Cardiac septum (tissue), 1 donor: ENCODE data around the gene OR4X2. TPM values are rescaled to one million over a fixed set of nuclear protein-coding genes. Genes with fewer than 3 reads are reported as not detected.
"Not testable (repeated sequence)": the region's sequence is repeated elsewhere in the genome, so short reads cannot be mapped to it uniquely, and the experiment has no call there.

Experiments
- DNase-seq: peaks from one replicate; pipeline ENCODE4 v3.0.0-alpha.2; 2020; ENCODE audit warnings: low spot score
- intact Hi-C: fragments of 100-400 bp; cut with DNase I; formaldehyde crosslinking; loops from one replicate; pipeline ENCODE4 v1.14.0; 2022
- long read RNA-seq: library from polyadenylated mRNA; unstranded; transcript quantifications from one replicate; pipeline ENCODE4 v2.0.0, GENCODE V29; 2021
- total RNA-seq: library from RNA; stranded (reverse); fragmentation: NEBNext Ultra II Directional; extraction: Animal tissue kit (Norgen Biotek cat#: 25700); gene quantifications from one replicate; pipeline ENCODE4 v1.2.1, GENCODE V29; 2021
- donor health status: DM: no; HTN: no; CAD: no.

The OR4X2 gene
- total RNA-seq: not detected
- long read RNA-seq: 0 reads

DNA sequence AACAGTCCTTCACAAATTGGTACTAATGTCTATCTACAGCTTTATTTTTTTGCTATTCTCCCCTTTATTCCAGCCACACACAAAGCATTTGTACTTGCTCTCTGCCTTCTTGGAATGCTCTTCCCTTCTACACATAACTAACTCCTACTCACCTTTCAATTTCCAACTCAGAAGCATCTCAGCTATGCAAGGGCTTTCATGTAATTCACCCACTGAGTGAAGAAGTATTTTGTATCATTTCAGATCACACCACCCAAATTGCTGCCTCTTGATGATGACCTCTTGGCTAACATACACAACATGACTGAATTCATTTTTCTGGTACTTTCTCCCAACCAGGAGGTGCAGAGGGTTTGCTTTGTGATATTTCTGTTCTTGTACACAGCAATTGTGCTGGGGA, at the start of gene OR4X2:
TSS of gene OR4X2 (plus strand) at position 301 of the 400 bp plus-strand sequence. CDS start at position 301, 0 bp downstream.
- DNase-seq: no peak
- intact Hi-C loops: no loop called here

GRCh38 chr11:48207881-48208280, 37.0 kb upstream of the OR4X2 start:
- intact Hi-C loops: no loop called here
- no peak for DNase-seq

DNA sequence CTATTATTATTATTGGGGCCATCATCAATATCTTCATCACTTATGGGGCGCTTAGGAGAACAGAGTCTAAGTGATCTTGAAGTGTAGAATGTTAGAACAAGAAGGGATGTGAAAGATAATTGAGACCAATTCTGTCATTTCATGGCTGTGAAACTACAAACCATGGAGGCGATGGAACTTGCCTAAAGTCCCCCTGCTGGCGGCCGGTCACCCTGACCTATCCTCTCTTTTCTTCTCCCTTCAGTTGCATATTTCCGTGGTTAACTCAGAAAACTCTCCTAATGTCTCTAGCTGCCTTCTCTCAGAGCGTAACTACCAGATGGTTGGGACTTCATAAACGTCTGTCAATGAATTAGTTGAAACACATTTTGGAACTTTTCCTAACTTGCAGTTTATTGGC, 34.9 kb upstream of the OR4X2 start:
- intact Hi-C loops: no loop called here
- no peak for DNase-seq

- intact Hi-C loops: no loop called here
- DNase-seq: no peak
Measured at GRCh38 chr11:48216510-48216909, 28.4 kb upstream of the OR4X2 start, which contains the start of gene OR4B1. TSS of gene OR4B1 (plus strand) at chr11:48216810. CDS start at chr11:48216810, 0 bp downstream.

DNA sequence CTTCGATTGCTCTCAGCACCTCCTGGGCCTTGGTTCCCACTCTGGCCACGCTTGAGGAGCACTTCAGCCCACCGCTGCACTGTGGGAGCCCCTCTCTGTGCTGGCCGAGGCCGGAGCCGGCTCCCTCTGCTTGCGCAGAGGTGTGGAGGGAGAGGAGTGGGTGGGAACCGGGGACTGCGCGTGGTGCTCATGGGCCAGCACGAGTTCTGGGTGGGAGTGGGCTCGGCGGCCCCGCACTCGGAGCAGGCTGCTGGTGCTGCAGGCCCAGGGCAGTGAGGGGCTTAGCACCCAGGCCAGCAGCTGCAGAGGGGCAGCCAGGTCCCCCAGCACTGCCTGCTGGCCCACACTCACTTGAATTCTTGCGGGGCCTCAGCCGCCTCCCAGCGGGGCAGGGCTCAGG, 16.1 kb upstream of the OR4X2 start:
- no peak for DNase-seq
- intact Hi-C loops: no loop called here

- intact Hi-C loops, DNase-seq: not testable (repeated sequence)
Measured at GRCh38 chr11:48230057-48230456, 14.8 kb upstream of the OR4X2 start.

DNA sequence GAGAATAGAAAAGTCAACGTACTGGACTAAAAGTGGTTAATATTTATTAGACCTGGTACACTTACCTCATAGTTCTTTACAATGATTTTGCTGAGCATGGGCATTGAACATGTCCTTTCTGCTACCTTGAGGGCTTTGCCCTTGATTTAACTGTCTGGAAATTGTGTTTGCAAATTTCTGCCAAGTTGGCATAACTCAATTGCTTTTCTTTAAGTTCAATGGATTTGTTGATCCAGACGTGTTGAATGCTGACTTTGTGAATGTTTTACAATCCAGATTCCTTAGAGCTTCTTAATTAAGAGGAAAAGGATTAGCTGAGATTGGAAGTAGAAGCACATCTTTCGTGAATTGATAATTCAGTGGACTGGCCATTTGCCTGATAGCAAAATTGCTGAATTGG, 7.2 kb upstream of the OR4X2 start:
- intact Hi-C loops: no loop called here
- no peak for DNase-seq

DNA sequence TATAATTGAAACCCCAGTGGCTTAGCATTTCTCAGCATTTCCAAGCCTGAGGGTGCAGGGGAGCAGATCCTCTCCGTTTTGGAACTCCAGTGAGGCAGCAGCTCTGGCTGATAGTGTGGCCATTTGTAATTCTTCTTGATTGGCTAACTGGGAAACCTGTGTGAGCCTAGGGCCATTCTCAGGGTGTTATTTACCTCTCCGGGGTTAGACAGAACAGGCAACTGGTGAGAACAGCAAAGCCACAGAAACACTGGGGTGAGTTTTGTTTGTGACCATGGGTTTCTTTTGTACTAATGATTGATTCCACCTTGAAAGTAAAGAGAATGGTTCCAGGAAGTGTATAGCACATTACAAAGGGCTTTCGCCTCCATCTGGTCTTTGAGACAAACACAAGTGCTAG, 2.4 kb upstream of the OR4X2 start:
- intact Hi-C loops: no loop called here
- no peak for DNase-seq

DNA sequence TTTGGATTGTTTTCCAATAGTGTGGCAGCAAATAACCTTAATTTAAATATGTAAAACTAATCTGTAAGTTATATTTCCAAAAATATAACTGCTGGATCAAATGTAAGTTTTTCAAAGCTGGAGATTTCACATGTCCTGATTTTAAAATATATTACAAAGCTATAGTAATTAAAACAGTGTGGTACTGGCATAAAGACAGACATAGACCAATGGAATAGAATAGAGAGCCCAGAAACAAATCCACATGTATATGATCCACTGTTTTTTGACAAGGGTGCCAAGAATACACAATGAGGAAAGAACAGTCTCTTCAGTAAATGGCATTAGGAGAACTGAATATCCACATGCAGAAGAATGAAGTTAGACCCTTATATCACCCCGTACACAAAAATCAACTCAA, 4.0 kb downstream of the OR4X2 start:
- intact Hi-C loops: no loop called here
- DNase-seq: no peak

DNA sequence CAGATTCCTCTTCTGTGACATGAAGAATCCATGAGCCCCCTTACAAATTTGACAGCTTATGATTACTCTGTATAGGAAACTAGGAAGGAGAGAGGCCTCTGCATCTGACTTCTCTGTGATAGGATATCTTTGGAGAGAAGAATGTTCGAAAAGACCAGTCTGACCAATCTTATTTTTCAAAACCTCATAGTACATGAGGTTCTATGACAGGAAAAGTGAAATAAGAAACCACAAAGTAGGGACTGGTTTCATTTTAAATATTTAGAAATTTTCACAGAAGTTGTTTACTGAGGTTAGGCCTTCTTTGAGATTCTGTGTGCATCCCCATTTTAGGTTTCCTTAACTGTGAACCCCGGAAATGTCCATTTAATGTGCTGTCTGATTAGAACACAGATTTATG, 16.7 kb downstream of the OR4X2 start:
- intact Hi-C loops: no loop called here
- no peak for DNase-seq

DNA sequence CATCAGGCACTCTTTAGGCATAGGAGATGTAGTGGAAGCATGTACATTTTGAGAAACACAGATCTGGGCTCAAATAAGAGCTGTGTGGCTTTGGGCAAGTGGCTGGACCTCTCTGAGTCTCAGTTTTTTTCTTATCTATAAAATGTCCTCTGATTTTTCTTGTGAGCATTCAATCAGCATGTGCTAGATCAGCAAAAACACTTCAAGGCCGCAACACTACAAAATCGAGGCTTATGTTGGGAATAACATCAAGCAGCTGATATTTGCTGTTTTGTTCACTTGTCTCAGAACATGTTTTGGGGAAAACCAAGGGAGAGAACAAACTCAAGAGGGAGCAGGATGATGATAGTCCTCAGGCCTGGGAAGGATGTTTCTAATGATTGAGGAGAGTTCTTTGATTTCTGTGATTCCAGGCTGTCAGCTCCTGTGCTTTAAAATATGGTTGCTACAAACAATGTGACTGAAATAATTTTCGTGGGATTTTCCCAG, 18.6 kb downstream of the OR4X2 start, which contains the start of gene OR4X1:
TSS of gene OR4X1 (plus strand) at position 439 of the 489 bp plus-strand sequence. CDS start at position 439, 0 bp downstream.
- no peak for DNase-seq
- intact Hi-C loops: no loop called here

GRCh38 chr11:48270621-48271020, 25.7 kb downstream of the OR4X2 start:
- no peak for DNase-seq
- intact Hi-C loops: no loop called here

GRCh38 chr11:48272606-48273005, 27.7 kb downstream of the OR4X2 start:
- no peak for DNase-seq
- intact Hi-C loops: no loop called here

Other genes with a start within 250 kb of the OR4X2 start
- not detected for gene OR4B1, start 28.3 kb upstream of the OR4X2 start, total RNA-seq
- not detected for gene OR4X1, start 18.8 kb downstream of the OR4X2 start, total RNA-seq
- not detected for gene OR4S1, start 61.1 kb downstream of the OR4X2 start, total RNA-seq
- not detected for gene OR4C3, start 79.8 kb downstream of the OR4X2 start, total RNA-seq
- gene OR4C5, start 121.4 kb downstream of the OR4X2 start, total RNA-seq: not detected
- not detected for gene OR4A47, start 243.7 kb downstream of the OR4X2 start, total RNA-seq